Measurements from ENCODE around the gene DCPS.
"Not testable (repeated sequence)": the region's sequence is repeated elsewhere in the genome, so short reads cannot be mapped to it uniquely, and the experiment has no call there.

DCPS gene

DNA sequence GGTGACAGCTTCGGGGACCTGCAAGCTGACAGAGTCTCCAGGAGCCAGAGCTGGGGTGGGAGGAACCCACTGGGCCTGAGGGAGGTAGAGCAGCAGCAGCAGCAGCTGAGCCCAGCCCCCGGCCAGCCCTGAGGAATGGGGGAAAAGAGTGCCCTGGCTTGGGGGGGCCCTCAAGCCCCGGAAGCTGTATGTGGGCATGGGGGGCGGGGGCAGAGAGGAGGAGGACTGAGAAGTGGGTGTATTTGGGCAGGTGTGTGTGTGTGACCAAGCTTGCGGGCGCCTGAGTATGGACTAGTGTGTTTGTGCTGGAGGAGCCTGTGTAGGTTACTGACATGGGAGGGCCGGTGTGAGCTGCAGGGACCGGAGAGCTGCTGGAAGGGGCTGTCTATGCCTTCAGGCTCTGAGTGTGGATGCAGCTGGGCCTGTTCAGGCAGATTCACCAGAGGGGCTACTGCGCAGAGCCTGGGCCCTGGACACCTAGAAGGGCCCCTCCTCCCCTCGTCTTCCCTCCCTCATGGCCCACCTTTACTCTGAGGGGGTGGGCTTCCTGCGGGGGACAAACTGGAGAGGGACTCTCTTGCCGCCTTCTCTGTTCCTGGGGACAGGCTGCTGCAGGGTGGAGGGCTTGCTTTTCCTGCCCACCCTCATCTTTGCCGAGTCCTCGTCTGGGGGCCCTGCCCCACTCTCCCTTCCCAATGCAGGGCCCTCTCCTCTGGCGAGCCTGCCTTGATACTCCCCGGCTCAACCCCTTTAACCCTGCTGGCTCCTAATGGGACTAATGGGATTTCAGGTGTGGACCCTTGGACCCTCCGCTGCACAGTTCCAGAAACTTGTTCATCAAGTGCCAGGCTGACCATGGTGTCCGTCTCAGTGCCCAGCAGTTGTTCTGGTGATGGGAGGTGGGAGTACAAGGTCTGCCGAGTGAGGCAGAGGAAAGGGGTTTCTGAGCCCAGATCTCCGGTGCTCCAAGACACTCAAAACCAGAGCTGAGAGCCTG, 79.8 kb downstream of the DCPS start:
- DNase-seq (ENCODE audit: low read depth), result no peak
- no peak for TF ChIP-seq CTCF (conservative IDR thresholded peaks at IDR 0.05; ENCODE audit: low read depth, low read length)
- no peak overlapping the region for H3K4me3 ChIP-seq (ENCODE audit: low read length)

- no peak for DNase-seq (ENCODE audit: low read depth)
- no peak overlapping the region for H3K4me3 ChIP-seq (ENCODE audit: low read length)
- no peak for TF ChIP-seq CTCF (conservative IDR thresholded peaks at IDR 0.05; ENCODE audit: low read depth, low read length)
Measured at GRCh38 chr11:126384449-126385070, 80.7 kb downstream of the DCPS start.

GRCh38 chr11:126385991-126386728, 82.3 kb downstream of the DCPS start:
- H3K4me3 ChIP-seq (ENCODE audit: low read length), result no peak overlapping the region
- TF ChIP-seq CTCF (conservative IDR thresholded peaks at IDR 0.05; ENCODE audit: low read depth, low read length), result no peak
- no peak for DNase-seq (ENCODE audit: low read depth)

- not testable (repeated sequence) for DNase-seq (ENCODE audit: low read depth)
Measured at GRCh38 chr11:126386729-126387071, 82.8 kb downstream of the DCPS start.

DNA sequence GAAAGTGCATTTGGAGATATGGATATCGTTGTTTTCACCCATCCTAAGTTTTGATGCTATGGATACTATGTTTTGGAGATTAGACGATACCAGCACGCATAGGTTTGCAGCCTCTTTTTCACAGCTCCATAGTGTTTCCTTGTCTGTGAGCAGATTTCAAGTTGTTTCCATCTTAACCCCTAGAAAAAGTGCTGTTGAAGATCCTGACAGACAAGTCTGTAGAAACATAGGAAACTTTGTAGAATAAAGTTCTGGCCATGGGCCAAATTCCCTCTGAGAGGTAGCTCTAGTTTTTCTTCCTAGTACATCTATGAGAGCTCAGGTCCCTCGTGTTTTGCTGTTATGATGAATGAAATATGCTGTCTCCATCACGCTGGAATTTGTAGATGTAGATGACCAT, 84.0 kb downstream of the DCPS start:
- no peak for TF ChIP-seq CTCF (conservative IDR thresholded peaks at IDR 0.05; ENCODE audit: low read depth, low read length)
- no peak for DNase-seq (ENCODE audit: low read depth)
- no peak overlapping the region for H3K4me3 ChIP-seq (ENCODE audit: low read length)

More at GRCh38 chr11:126386729-126387071, 82.8 kb downstream of the DCPS start:
- H3K4me3 ChIP-seq (ENCODE audit: low read length), result not testable (repeated sequence)

DNA sequence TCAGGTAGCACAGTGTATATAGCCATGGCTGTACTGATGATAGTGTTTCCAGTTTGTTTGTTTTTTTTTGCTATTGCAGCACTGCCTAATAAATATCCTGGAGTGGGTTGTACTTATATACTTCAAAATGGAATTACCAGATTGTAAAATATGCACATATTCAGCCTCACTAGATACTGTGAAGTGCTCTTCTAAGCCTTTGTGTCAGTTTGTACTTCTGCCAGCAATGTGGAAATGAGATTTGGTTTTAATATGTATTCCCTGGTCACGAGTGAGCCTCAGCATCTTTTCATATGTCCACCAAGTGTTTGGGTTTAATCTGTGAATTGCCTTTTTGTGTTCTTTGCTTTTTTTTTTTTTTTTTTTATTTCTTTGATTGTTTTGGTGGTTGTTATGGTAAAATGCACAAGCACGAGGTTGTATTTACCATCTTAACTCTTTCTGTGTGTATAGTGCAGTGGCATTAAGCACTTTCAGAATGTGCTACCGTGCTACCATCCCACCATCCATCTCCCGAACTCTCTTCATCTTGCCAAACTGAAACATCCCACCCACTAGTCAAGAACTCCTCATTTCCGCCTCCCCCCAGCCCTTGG, 86.5 kb downstream of the DCPS start:
- no peak overlapping the region for H3K4me3 ChIP-seq (ENCODE audit: low read length)
- no peak for TF ChIP-seq CTCF (conservative IDR thresholded peaks at IDR 0.05; ENCODE audit: low read depth, low read length)
- no peak for DNase-seq (ENCODE audit: low read depth)

Measured in retinal pigment epithelial cell (primary cell).